Heart left ventricle (tissue), 13 donors: ENCODE results near the gene ELANE.

Experiments used
- POLR2A ChIP-seq, 2 donors: fragments of 450-650 bp; IDR thresholded peaks; one replicate each; pipeline ENCODE4 v1.6.1; 2017; ENCODE audit warnings: antibody characterized with exemption in 2 of 2, mild to moderate bottlenecking in 2 of 2, moderate library complexity in 2 of 2
- TF ChIP-seq, protein P1 (sequence below), 12 donors: fragments of 200-600 bp; sonication (generic) in 4 of 12; IDR thresholded peaks; one replicate each; pipeline versions ENCODE4 v1.5.0 to v1.8.0; 2018 to 2022; ENCODE audit warnings: antibody characterized with exemption in 12 of 12, mild to moderate bottlenecking in 5 of 12
- donor health status: ischemic (EF 13 %, LVEDD 7.1; RV severe dilation, severe dysfunction).
- donor health status: DM: no; HTN: yes; CAD: no.
- donor health status: DM: no; HTN: no; CAD: no.
- donor health status: ischemic (EF 25% LVEDD 6.9; RV normal size, moderate dysfunction).
- donor health status: ischemic (EF 25% LVEDD 5.7; RV mildly dilated, moderate dysfunction).
- donor health status: ischemic (EF 35%, LVEDD 5.7; RV mildly dilated, moderate dysfunction).
- donor health status: nonischemic (EF 11% LVEDD 7.7; RV severe dilation, severe dysfunction).
- donor health status: DM: yes; HTN: yes; CAD: no.
- donor health status: PGD.
- donor health status: ischemic (EF 29% LVEDD 5.4; RV normal size, mild dysfunction).
- donor health status: nonischemic (EF 23%, LVEDD 6.1; RV moderate dilation, normal function).

DNA sequence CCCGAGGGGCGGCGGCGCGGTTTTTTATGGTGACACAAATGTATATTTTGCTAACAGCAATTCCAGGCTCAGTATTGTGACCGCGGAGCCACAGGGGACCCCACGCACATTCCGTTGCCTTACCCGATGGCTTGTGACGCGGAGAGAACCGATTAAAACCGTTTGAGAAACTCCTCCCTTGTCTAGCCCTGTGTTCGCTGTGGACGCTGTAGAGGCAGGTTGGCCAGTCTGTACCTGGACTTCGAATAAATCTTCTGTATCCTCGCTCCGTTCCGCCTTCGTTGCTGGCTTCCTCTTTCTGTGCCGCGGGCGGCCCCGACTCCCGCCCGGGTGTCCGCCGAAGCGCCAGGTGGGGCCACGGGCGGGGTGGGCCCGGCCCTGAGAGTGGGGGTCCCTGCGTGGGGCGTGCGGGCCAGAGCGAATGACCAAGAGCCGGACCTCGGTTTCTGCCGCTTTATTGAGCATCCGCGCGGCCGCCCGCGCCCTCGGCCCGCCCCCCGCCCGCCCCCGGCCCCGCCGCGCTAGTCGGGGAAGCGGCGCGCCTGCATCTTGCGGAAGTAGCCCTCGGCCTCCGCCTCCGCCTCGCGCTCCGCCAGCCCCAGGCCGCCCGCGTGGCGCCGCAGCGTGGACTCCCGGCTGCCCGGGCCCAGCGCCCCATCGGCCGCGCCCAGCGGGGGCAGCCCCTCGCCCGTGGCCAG is 39.9 kb upstream of the ELANE start:
- TF ChIP-seq, protein P1, sequence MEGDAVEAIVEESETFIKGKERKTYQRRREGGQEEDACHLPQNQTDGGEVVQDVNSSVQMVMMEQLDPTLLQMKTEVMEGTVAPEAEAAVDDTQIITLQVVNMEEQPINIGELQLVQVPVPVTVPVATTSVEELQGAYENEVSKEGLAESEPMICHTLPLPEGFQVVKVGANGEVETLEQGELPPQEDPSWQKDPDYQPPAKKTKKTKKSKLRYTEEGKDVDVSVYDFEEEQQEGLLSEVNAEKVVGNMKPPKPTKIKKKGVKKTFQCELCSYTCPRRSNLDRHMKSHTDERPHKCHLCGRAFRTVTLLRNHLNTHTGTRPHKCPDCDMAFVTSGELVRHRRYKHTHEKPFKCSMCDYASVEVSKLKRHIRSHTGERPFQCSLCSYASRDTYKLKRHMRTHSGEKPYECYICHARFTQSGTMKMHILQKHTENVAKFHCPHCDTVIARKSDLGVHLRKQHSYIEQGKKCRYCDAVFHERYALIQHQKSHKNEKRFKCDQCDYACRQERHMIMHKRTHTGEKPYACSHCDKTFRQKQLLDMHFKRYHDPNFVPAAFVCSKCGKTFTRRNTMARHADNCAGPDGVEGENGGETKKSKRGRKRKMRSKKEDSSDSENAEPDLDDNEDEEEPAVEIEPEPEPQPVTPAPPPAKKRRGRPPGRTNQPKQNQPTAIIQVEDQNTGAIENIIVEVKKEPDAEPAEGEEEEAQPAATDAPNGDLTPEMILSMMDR (IDR thresholded peaks at IDR 0.05) = no peak
- no peak for TF ChIP-seq POLR2A (IDR thresholded peaks at IDR 0.05)
